MM.1S (cell line): ENCODE results near the gene ADGRL3.

Experiments used
- EZH2 ChIP-seq: fragments of 300-600 bp; sonication (generic); optimal IDR thresholded peaks from 2 replicates; pipeline ENCODE3; 2017; ENCODE audit warnings: low read depth, mild to moderate bottlenecking, antibody characterized with exemption, low read length, mixed read lengths
- EZH2phosphoT487 ChIP-seq: fragments of 300-600 bp; sonication (generic); IDR thresholded peaks from 2 replicates; pipeline ENCODE4 v1.6.1; 2018; ENCODE audit warnings: antibody characterized with exemption, low read length
- TF ChIP-seq, protein P1 (sequence below): fragments of 300-600 bp; sonication (generic); IDR thresholded peaks from 2 replicates; pipeline ENCODE4 v1.5.1; 2016; ENCODE audit warnings: antibody characterized with exemption, low read length, mixed read lengths

DNA sequence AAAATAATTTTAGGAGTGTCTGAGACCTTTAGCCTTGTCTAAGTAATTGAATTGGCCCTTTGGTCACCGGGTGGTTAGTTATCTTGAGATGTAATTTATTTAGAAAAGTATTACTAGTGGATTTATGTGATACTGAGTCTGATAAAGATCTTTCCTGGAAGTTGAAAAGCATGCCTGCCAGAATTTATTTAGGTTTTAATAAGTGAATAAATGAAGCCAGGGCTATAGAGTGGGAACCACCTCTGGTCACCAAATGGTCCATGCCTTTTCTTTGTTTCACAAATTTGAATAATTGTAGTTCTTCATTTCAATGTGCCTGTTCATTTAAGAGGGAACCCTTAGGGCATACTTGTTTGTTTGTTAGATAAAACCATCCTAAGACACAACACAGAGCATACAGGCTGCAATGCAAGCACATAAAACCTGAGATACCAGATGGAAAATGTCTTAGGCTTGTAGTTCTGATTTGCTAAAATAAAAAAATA lies 627.8 kb downstream of the ADGRL3 start:
- TF ChIP-seq, protein P1, sequence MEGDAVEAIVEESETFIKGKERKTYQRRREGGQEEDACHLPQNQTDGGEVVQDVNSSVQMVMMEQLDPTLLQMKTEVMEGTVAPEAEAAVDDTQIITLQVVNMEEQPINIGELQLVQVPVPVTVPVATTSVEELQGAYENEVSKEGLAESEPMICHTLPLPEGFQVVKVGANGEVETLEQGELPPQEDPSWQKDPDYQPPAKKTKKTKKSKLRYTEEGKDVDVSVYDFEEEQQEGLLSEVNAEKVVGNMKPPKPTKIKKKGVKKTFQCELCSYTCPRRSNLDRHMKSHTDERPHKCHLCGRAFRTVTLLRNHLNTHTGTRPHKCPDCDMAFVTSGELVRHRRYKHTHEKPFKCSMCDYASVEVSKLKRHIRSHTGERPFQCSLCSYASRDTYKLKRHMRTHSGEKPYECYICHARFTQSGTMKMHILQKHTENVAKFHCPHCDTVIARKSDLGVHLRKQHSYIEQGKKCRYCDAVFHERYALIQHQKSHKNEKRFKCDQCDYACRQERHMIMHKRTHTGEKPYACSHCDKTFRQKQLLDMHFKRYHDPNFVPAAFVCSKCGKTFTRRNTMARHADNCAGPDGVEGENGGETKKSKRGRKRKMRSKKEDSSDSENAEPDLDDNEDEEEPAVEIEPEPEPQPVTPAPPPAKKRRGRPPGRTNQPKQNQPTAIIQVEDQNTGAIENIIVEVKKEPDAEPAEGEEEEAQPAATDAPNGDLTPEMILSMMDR = no peak
- TF ChIP-seq EZH2 (no peak), EZH2phosphoT487 (no peak)
